ENCODE data around the gene TBX3.

GRCh38 chr12:114689075-114689994, 5.4 kb upstream of the TBX3 start:
- TF ChIP-seq, protein P1, sequence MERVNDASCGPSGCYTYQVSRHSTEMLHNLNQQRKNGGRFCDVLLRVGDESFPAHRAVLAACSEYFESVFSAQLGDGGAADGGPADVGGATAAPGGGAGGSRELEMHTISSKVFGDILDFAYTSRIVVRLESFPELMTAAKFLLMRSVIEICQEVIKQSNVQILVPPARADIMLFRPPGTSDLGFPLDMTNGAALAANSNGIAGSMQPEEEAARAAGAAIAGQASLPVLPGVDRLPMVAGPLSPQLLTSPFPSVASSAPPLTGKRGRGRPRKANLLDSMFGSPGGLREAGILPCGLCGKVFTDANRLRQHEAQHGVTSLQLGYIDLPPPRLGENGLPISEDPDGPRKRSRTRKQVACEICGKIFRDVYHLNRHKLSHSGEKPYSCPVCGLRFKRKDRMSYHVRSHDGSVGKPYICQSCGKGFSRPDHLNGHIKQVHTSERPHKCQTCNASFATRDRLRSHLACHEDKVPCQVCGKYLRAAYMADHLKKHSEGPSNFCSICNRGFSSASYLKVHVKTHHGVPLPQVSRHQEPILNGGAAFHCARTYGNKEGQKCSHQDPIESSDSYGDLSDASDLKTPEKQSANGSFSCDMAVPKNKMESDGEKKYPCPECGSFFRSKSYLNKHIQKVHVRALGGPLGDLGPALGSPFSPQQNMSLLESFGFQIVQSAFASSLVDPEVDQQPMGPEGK (CRISPR knock-in tag; IDR thresholded peaks at IDR 0.05; ENCODE audit: borderline replicate concordance): no peak
- no peak for TF ChIP-seq ZFP30 (CRISPR knock-in tag; IDR thresholded peaks at IDR 0.05)
- TF ChIP-seq ARNTL (CRISPR knock-in tag; IDR thresholded peaks at IDR 0.05; ENCODE audit: borderline replicate concordance, low read depth): no peak
- no peak for TF ChIP-seq ESRRG (CRISPR knock-in tag; IDR thresholded peaks at IDR 0.05)
- TF ChIP-seq TOX (CRISPR knock-in tag; IDR thresholded peaks at IDR 0.05; ENCODE audit: borderline replicate concordance): no peak
- TF ChIP-seq, protein P2, sequence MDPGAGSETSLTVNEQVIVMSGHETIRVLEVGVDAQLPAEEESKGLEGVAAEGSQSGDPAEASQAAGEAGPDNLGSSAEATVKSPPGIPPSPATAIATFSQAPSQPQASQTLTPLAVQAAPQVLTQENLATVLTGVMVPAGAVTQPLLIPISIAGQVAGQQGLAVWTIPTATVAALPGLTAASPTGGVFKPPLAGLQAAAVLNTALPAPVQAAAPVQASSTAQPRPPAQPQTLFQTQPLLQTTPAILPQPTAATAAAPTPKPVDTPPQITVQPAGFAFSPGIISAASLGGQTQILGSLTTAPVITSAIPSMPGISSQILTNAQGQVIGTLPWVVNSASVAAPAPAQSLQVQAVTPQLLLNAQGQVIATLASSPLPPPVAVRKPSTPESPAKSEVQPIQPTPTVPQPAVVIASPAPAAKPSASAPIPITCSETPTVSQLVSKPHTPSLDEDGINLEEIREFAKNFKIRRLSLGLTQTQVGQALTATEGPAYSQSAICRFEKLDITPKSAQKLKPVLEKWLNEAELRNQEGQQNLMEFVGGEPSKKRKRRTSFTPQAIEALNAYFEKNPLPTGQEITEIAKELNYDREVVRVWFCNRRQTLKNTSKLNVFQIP (CRISPR knock-in tag; IDR thresholded peaks at IDR 0.05; ENCODE audit: borderline replicate concordance, low read depth): no peak
- TF ChIP-seq, protein P3, sequence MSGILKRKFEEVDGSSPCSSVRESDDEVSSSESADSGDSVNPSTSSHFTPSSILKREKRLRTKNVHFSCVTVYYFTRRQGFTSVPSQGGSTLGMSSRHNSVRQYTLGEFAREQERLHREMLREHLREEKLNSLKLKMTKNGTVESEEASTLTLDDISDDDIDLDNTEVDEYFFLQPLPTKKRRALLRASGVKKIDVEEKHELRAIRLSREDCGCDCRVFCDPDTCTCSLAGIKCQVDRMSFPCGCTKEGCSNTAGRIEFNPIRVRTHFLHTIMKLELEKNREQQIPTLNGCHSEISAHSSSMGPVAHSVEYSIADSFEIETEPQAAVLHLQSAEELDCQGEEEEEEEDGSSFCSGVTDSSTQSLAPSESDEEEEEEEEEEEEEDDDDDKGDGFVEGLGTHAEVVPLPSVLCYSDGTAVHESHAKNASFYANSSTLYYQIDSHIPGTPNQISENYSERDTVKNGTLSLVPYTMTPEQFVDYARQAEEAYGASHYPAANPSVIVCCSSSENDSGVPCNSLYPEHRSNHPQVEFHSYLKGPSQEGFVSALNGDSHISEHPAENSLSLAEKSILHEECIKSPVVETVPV (CRISPR knock-in tag; IDR thresholded peaks at IDR 0.05): no peak
